Neuronal stem cell (in vitro differentiated cells): Measurements from ENCODE around the gene TNFRSF21.

ENCODE experiments used
- DNase-seq: peaks from one replicate; pipeline ENCODE4 v3.0.0-alpha.2; 2013; ENCODE audit warnings: low spot score
- H2AFZ ChIP-seq: one replicate; pipeline ENCODE4 v1.6.1; 2013; ENCODE audit warnings: mild to moderate bottlenecking, low read length, inconsistent platforms
- H2AK5ac ChIP-seq: 2 replicates; pipeline ENCODE4 v1.6.1; 2013; ENCODE audit warnings: low read depth, mild to moderate bottlenecking, inconsistent platforms, low read length, moderate library complexity, mixed read lengths
- H2BK120ac ChIP-seq: 2 replicates; pipeline ENCODE4 v1.6.1; 2013; ENCODE audit warnings: low read depth, mild to moderate bottlenecking, inconsistent platforms, low read length, moderate library complexity, mixed read lengths
- H2BK12ac ChIP-seq: one replicate; pipeline ENCODE4 v1.6.1; 2013; ENCODE audit warnings: low read length, inconsistent platforms
- H2BK15ac ChIP-seq: 2 replicates; pipeline ENCODE4 v1.6.1; 2013; ENCODE audit warnings: mild to moderate bottlenecking, low read length, inconsistent platforms, mixed read lengths
- H2BK5ac ChIP-seq: one replicate; pipeline ENCODE4 v1.6.1; 2013; ENCODE audit warnings: inconsistent platforms, mild to moderate bottlenecking, low read length, moderate library complexity
- H3K14ac ChIP-seq: one replicate; pipeline ENCODE4 v1.6.1; 2013; ENCODE audit warnings: low read length, inconsistent platforms
- H3K18ac ChIP-seq: 2 replicates; pipeline ENCODE4 v1.6.1; 2013; ENCODE audit warnings: low read length, inconsistent platforms
- H3K23ac ChIP-seq: 2 replicates; pipeline ENCODE4 v1.6.1; 2013; ENCODE audit warnings: low read depth, mild to moderate bottlenecking, mixed read lengths, low read length, inconsistent platforms; ENCODE audit not compliant: poor library complexity
- H3K27ac ChIP-seq: replicated peaks from 3 replicates; pipeline ENCODE4 v1.5.1; 2013; ENCODE audit warnings: low read length, inconsistent platforms
- H3K27me3 ChIP-seq, 3 experiments: 2 replicates each; pipeline ENCODE4 v1.6.1; 2013; ENCODE audit warnings: low read length in 3 of 3, mild to moderate bottlenecking in 2 of 3, inconsistent platforms in 1 of 3, low read depth in 1 of 3, mixed read lengths in 1 of 3, moderate library complexity in 1 of 3; ENCODE audit not compliant: control insufficient read depth in 3 of 3, insufficient read depth in 3 of 3
- H3K36me3 ChIP-seq, 2 donors: replicated peaks in 1 of 2; 2 replicates each; pipeline ENCODE4 v1.6.1; 2013; ENCODE audit warnings: low read length in 2 of 2; ENCODE audit not compliant: control insufficient read depth in 2 of 2, insufficient read depth in 2 of 2
- H3K4ac ChIP-seq: 2 replicates; pipeline ENCODE4 v1.6.1; 2013; ENCODE audit warnings: inconsistent platforms, mild to moderate bottlenecking, low read length, moderate library complexity
- H3K4me1 ChIP-seq, 2 donors: 1 replicate in 1 of 2; 2 replicates in 1 of 2; pipeline ENCODE4 v1.6.1; 2013; ENCODE audit warnings: low read length in 2 of 2, low read depth in 1 of 2; ENCODE audit not compliant: control insufficient read depth in 2 of 2, insufficient read depth in 1 of 2
- H3K4me2 ChIP-seq: one replicate; pipeline ENCODE4 v1.6.1; 2013; ENCODE audit warnings: mild to moderate bottlenecking, low read length, inconsistent platforms; ENCODE audit not compliant: insufficient read depth, poor library complexity, severe bottlenecking
- H3K4me3 ChIP-seq, 2 donors: 2 replicates each; pipeline ENCODE4 v1.5.1; 2013; ENCODE audit warnings: low read length in 2 of 2, mild to moderate bottlenecking in 2 of 2, inconsistent platforms in 1 of 2, moderate library complexity in 1 of 2
- H3K79me1 ChIP-seq: one replicate; pipeline ENCODE4 v1.6.1; 2013; ENCODE audit warnings: low read depth, mild to moderate bottlenecking, inconsistent platforms, low read length, moderate library complexity
- H3K9ac ChIP-seq: one replicate; pipeline ENCODE4 v1.6.1; 2013; ENCODE audit warnings: mild to moderate bottlenecking, low read depth, low read length, inconsistent platforms; ENCODE audit not compliant: poor library complexity
- H3K9me3 ChIP-seq, 2 donors: replicated peaks in 1 of 2; 2 replicates each; pipeline versions ENCODE3 to v1.6.1; 2013; ENCODE audit warnings: low read length in 2 of 2, mild to moderate bottlenecking in 2 of 2, inconsistent platforms in 1 of 2, low read depth in 1 of 2, mixed read lengths in 1 of 2, moderate library complexity in 1 of 2; ENCODE audit not compliant: control insufficient read depth in 2 of 2, insufficient read depth in 1 of 2
- H4K8ac ChIP-seq: one replicate; pipeline ENCODE4 v1.6.1; 2013; ENCODE audit warnings: low read depth, mild to moderate bottlenecking, inconsistent platforms, low read length, moderate library complexity
- H4K91ac ChIP-seq: one replicate; pipeline ENCODE4 v1.6.1; 2013; ENCODE audit warnings: low read length, low read depth, mild to moderate bottlenecking, inconsistent platforms; ENCODE audit not compliant: poor library complexity
- WGBS, 2 donors: extraction: QIAGEN DNeasy Blood & Tissue Kit; methylation state at CpG; one replicate each; pipeline ENCODE4 v1.1.7; 2013; ENCODE audit warnings: missing lambda C conversion rate in 2 of 2, mixed read lengths in 1 of 2; ENCODE audit not compliant: insufficient read length in 2 of 2, insufficient replicate concordance in 1 of 2; ENCODE audit errors: extremely low coverage in 2 of 2; 5-methylcytosine and 5-hydroxymethylcytosine counted together

The TNFRSF21 gene

GRCh38 chr6:47300417-47300816 lies 9.3 kb downstream of the TNFRSF21 start:
- Histone ChIP-seq H2BK15ac (no peak overlapping the region), H3K36me3 (no peaks in the 10 kb centered on the region), H2BK5ac (no peak overlapping the region), H3K27ac (no peak overlapping the region), H2BK120ac (no peak overlapping the region), H2BK12ac (no peak overlapping the region), H4K91ac (no peak overlapping the region), H2AFZ (no peak overlapping the region), H3K14ac (no peak overlapping the region), H3K4me1 (peaks cover 0 to 9% of the 10 kb centered on the region in 2 donors), H3K18ac (no peak overlapping the region), H4K8ac (no peak overlapping the region), H2AK5ac (no peak overlapping the region), H3K9me3 (no peaks in the 10 kb centered on the region), H3K4me2 (no peak overlapping the region), H3K4me3 (no peak overlapping the region), H3K4ac (no peak overlapping the region), H3K23ac (no peak overlapping the region), H3K27me3 (no peaks in the 10 kb centered on the region), H3K9ac (no peak overlapping the region), H3K79me1 (peaks cover 2% of the 10 kb centered on the region)
- DNase-seq: no peak
- no CpG with 5 or more reads among the region's 5 CpGs for WGBS, 2 donors

GRCh38 chr6:47299965-47300364 lies 9.7 kb downstream of the TNFRSF21 start:
- Histone ChIP-seq H2BK120ac (no peak overlapping the region), H4K8ac (no peak overlapping the region), H3K4me3 (no peak overlapping the region), H3K27ac (no peak overlapping the region), H3K36me3 (no peaks in the 10 kb centered on the region), H3K79me1 (peaks cover 2% of the 10 kb centered on the region), H3K18ac (no peak overlapping the region), H4K91ac (no peak overlapping the region), H2BK15ac (no peak overlapping the region), H3K14ac (no peak overlapping the region), H3K27me3 (no peaks in the 10 kb centered on the region), H3K9me3 (no peaks in the 10 kb centered on the region), H3K4me1 (peaks cover 2 to 9% of the 10 kb centered on the region in 2 donors), H2AK5ac (no peak overlapping the region), H2BK5ac (no peak overlapping the region), H3K9ac (no peak overlapping the region), H3K4me2 (no peak overlapping the region), H3K4ac (no peak overlapping the region), H3K23ac (no peak overlapping the region), H2BK12ac (no peak overlapping the region), H2AFZ (no peak overlapping the region)
- no CpG with 5 or more reads among the region's 4 CpGs for WGBS, 2 donors
- no peak for DNase-seq

GRCh38 chr6:47298475-47298874 lies 11.2 kb downstream of the TNFRSF21 start:
- H3K27me3 ChIP-seq: no peaks in the 10 kb centered on the region
- no peak overlapping the region for H2BK12ac ChIP-seq

GRCh38 chr6:47294990-47295389 lies 14.7 kb downstream of the TNFRSF21 start:
- Histone ChIP-seq H3K27me3 (no peaks in the 10 kb centered on the region), H3K14ac (no peak overlapping the region), H3K4me2 (no peak overlapping the region), H2BK12ac (no peak overlapping the region), H3K23ac (no peak overlapping the region), H3K4me3 (no peak overlapping the region), H3K9me3 (no peaks in the 10 kb centered on the region), H3K18ac (no peak overlapping the region), H3K4me1 (peaks cover 4 to 16% of the 10 kb centered on the region in 2 donors), H3K27ac (no peak overlapping the region), H4K91ac (no peak overlapping the region), H3K9ac (no peak overlapping the region), H2AFZ (no peak overlapping the region), H2AK5ac (no peak overlapping the region), H2BK120ac (no peak overlapping the region), H2BK15ac (no peak overlapping the region), H3K4ac (no peak overlapping the region), H3K79me1 (no peaks in the 10 kb centered on the region), H4K8ac (no peak overlapping the region), H3K36me3 (no peaks in the 10 kb centered on the region), H2BK5ac (no peak overlapping the region)
- no peak for DNase-seq
- no CpG with 5 or more reads among the region's 4 CpGs for WGBS, 2 donors

More at GRCh38 chr6:47298475-47298874, 11.2 kb downstream of the TNFRSF21 start:
- DNase-seq: no peak
- H3K36me3 ChIP-seq: no peaks in the 10 kb centered on the region
- no peak overlapping the region for H2BK5ac ChIP-seq
- H3K79me1 ChIP-seq: peaks cover 2% of the 10 kb centered on the region
- no peaks in the 10 kb centered on the region for H3K9me3 ChIP-seq
- no peak overlapping the region for H4K91ac ChIP-seq
- H3K14ac ChIP-seq: no peak overlapping the region
- no peak overlapping the region for H3K4me3 ChIP-seq
- H2AK5ac ChIP-seq: no peak overlapping the region
- no peak overlapping the region for H2BK15ac ChIP-seq
- H3K4me2 ChIP-seq: no peak overlapping the region
- H3K4ac ChIP-seq: no peak overlapping the region
- H3K9ac ChIP-seq: no peak overlapping the region
- H4K8ac ChIP-seq: no peak overlapping the region
- H3K27ac ChIP-seq: no peak overlapping the region
- no peak overlapping the region for H3K18ac ChIP-seq
- H3K4me1 ChIP-seq: peaks cover 4 to 10% of the 10 kb centered on the region in 2 donors
- H3K23ac ChIP-seq: no peak overlapping the region
- H2BK120ac ChIP-seq: no peak overlapping the region
- H2AFZ ChIP-seq: no peak overlapping the region
